Cardiac fibroblast (primary cell): ENCODE measurements around the gene FAM219A.
"Not testable (repeated sequence)": the region's sequence is repeated elsewhere in the genome, so short reads cannot be mapped to it uniquely, and the experiment has no call there.

ENCODE experiments used
- DNase-seq, 2 donors: peaks; one replicate each; pipeline versions ENCODE4 v3.0.0 to v3.0.0-alpha.2; 2010; ENCODE audit warnings: low read depth in 2 of 2
- H3K4me3 ChIP-seq, 2 donors: replicated peaks in 1 of 2; 1 replicate in 1 of 2; 2 replicates in 1 of 2; pipeline ENCODE4 v1.5.1; 2011; ENCODE audit warnings: low read depth in 2 of 2, low read length in 2 of 2, mild to moderate bottlenecking in 2 of 2, moderate library complexity in 1 of 2
- CTCF ChIP-seq: IDR thresholded peaks from one replicate; pipeline ENCODE4 v1.5.1; 2011; ENCODE audit warnings: low read depth, mild to moderate bottlenecking, low read length, inconsistent platforms

FAM219A gene

GRCh38 chr9:34485822-34486221, 27.5 kb upstream of the FAM219A start:
- DNase-seq = no peak
- no peak for TF ChIP-seq CTCF
- no peak overlapping the region for H3K4me3 ChIP-seq

GRCh38 chr9:34484678-34485077, 26.3 kb upstream of the FAM219A start:
- no peak for DNase-seq
- H3K4me3 ChIP-seq = no peak overlapping the region
- no peak for TF ChIP-seq CTCF

GRCh38 chr9:34482746-34483145, 24.4 kb upstream of the FAM219A start:
- not testable (repeated sequence) for DNase-seq, H3K4me3 ChIP-seq

GRCh38 chr9:34481620-34482019, 23.2 kb upstream of the FAM219A start:
- not testable (repeated sequence) for DNase-seq, H3K4me3 ChIP-seq

GRCh38 chr9:34479431-34479866, 21.1 kb upstream of the FAM219A start:
- H3K4me3 ChIP-seq = no peak overlapping the region
- TF ChIP-seq CTCF = no peak

GRCh38 chr9:34477541-34477940, 19.2 kb upstream of the FAM219A start:
- DNase-seq = no peak
- TF ChIP-seq CTCF = no peak
- no peak overlapping the region for H3K4me3 ChIP-seq

More at GRCh38 chr9:34479431-34479866, 21.1 kb upstream of the FAM219A start:
- DNase-seq = no peak

GRCh38 chr9:34475097-34475496, 16.7 kb upstream of the FAM219A start:
- no peak for DNase-seq
- TF ChIP-seq CTCF = no peak
- H3K4me3 ChIP-seq = no peak overlapping the region

GRCh38 chr9:34465468-34465867, 7.1 kb upstream of the FAM219A start:
- no peak overlapping the region for H3K4me3 ChIP-seq
- DNase-seq = no peak
- TF ChIP-seq CTCF = no peak
